ENCODE results near the gene SLC35B3. TPM values are rescaled to one million over a fixed set of nuclear protein-coding genes. Genes with fewer than 3 reads are reported as not detected.

Gene SLC35B3
- total RNA-seq, 1 donor from 2014 or later: 6.4 TPM

DNA sequence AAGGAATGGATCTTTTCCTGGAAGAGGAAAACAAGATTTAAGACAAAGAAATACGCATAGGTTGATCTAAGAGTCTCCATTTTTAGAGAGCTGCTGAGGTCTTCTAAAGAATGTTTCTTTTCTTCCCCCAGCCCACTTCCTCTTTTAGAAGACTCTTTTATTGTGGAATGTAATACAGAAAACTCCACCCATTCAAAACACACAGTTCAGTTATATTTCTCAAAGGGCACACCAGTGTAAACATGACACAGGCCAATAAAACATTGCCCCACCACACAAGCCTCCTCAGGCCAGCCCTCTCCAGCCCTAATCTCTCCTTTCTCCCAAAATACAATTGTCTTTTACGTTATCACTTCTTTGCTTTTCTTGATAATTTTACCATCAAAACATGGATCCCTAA, 42.8 kb downstream of the SLC35B3 start:
- no peaks in the 10 kb centered on the region for H3K4me1 ChIP-seq
- no peaks in the 10 kb centered on the region for H3K27me3 ChIP-seq
- H3K4me3 ChIP-seq: no peak overlapping the region
- no peak for TF ChIP-seq POLR2A (IDR thresholded peaks at IDR 0.05)
- TF ChIP-seq, protein P1, sequence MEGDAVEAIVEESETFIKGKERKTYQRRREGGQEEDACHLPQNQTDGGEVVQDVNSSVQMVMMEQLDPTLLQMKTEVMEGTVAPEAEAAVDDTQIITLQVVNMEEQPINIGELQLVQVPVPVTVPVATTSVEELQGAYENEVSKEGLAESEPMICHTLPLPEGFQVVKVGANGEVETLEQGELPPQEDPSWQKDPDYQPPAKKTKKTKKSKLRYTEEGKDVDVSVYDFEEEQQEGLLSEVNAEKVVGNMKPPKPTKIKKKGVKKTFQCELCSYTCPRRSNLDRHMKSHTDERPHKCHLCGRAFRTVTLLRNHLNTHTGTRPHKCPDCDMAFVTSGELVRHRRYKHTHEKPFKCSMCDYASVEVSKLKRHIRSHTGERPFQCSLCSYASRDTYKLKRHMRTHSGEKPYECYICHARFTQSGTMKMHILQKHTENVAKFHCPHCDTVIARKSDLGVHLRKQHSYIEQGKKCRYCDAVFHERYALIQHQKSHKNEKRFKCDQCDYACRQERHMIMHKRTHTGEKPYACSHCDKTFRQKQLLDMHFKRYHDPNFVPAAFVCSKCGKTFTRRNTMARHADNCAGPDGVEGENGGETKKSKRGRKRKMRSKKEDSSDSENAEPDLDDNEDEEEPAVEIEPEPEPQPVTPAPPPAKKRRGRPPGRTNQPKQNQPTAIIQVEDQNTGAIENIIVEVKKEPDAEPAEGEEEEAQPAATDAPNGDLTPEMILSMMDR (IDR thresholded peaks at IDR 0.05): no peak
- TF ChIP-seq POLR2AphosphoS5 (IDR thresholded peaks at IDR 0.05; ENCODE audit: insufficient read depth in 1 of 2, low read depth in 1 of 2): no peak
- no peak for DNase-seq (ENCODE audit: extremely low spot score in 2 of 2)
- no peaks in the 10 kb centered on the region for H3K9me3 ChIP-seq
- H3K27ac ChIP-seq: no peak overlapping the region
- intact Hi-C loops (cut with DNase I): no loop called here
- no peaks in the 10 kb centered on the region for H3K36me3 ChIP-seq

- Histone ChIP-seq H3K4me1 (no peaks in the 10 kb centered on the region), H3K36me3 (no peaks in the 10 kb centered on the region), H3K27me3 (no peaks in the 10 kb centered on the region), H3K4me3 (no peak overlapping the region), H3K9me3 (no peaks in the 10 kb centered on the region), H3K27ac (no peak overlapping the region)
- TF ChIP-seq, protein P1 (IDR thresholded peaks at IDR 0.05): no peak
- no peak for TF ChIP-seq POLR2A (IDR thresholded peaks at IDR 0.05)
- TF ChIP-seq POLR2AphosphoS5 (IDR thresholded peaks at IDR 0.05; ENCODE audit: insufficient read depth in 1 of 2, low read depth in 1 of 2): no peak
- intact Hi-C loops (cut with DNase I): no loop called here
- DNase-seq (ENCODE audit: extremely low spot score in 2 of 2): no peak
Measured at GRCh38 chr6:8391934-8392333, 43.4 kb downstream of the SLC35B3 start.

DNA sequence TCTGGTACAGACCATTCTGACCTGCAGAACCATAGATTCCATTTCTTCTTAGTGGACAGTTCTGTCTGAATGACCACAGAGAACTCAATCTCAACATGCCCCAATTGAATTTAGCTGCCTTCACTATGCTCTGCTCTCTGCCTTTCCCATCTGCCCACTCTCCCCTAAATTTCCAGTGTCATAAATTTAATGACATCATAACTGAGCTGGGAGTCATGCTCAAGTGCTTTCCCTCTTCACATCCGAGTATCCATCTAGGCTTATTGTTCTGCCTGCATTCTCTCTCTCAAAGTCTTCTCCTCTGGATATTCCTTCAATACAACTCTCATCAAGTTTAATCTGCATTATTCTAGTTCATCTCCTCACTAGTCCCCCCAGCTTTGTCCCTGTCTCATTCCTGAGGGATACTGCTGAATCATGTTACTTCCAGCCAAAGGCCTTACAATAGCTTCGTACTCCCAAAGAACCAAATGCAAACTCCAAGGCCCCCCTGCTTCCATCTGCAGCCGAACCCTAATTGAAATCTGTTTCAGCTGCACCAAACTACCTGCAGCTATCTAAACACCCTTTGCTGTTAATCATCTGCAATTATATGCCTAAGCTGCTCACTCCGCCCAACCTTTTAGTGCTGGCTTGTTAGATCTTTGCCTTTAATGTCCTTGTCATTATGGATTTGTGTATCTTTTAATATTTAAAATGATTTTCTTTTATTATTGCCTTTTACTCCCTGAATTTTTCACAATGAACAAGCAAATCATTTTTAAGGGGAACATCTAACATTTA, 46.1 kb downstream of the SLC35B3 start:
- intact Hi-C loops (cut with DNase I): no loop called here
- no peaks in the 10 kb centered on the region for H3K4me1 ChIP-seq
- TF ChIP-seq POLR2A (IDR thresholded peaks at IDR 0.05): no peak
- no peak for TF ChIP-seq POLR2AphosphoS5 (IDR thresholded peaks at IDR 0.05; ENCODE audit: insufficient read depth in 1 of 2, low read depth in 1 of 2)
- TF ChIP-seq, protein P1 (IDR thresholded peaks at IDR 0.05): no peak
- no peaks in the 10 kb centered on the region for H3K36me3 ChIP-seq
- no peak overlapping the region for H3K27ac ChIP-seq
- no peaks in the 10 kb centered on the region for H3K9me3 ChIP-seq
- no peak for DNase-seq (ENCODE audit: extremely low spot score in 2 of 2)
- H3K4me3 ChIP-seq: no peak overlapping the region
- no peaks in the 10 kb centered on the region for H3K27me3 ChIP-seq

DNA sequence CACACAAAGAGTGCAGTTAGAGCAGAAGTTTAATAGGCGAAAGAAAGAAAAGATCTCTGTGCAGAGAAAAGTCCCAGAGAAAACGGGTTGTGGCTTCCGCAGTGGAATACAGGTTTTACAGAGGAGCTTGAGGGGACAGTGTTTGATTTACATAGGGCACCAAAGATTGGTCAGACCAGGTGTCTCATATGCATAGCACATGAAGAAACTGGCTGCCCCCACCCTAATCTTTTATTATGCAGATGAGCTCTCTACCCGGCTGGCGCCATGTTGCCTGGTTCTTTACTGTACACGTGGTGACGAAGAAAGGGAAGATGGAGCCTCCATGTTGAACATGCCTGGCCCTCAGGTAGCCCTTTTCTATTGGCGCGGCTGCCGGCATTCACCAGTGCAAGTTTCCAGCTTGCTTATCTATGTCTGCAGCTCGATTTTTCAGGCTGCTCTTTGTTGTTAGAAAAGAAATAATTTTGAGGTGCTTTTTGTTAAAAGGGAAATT, 47.4 kb downstream of the SLC35B3 start:
- no peaks in the 10 kb centered on the region for H3K4me1 ChIP-seq
- no peak overlapping the region for H3K4me3 ChIP-seq
- no peaks in the 10 kb centered on the region for H3K36me3 ChIP-seq
- no peak for DNase-seq (ENCODE audit: extremely low spot score in 2 of 2)
- no peak overlapping the region for H3K27ac ChIP-seq
- H3K27me3 ChIP-seq: no peaks in the 10 kb centered on the region
- intact Hi-C loops (cut with DNase I): no loop called here
- TF ChIP-seq POLR2AphosphoS5 (IDR thresholded peaks at IDR 0.05; ENCODE audit: insufficient read depth in 1 of 2, low read depth in 1 of 2): no peak
- TF ChIP-seq, protein P1 (IDR thresholded peaks at IDR 0.05): no peak
- TF ChIP-seq POLR2A (IDR thresholded peaks at IDR 0.05): no peak
- H3K9me3 ChIP-seq: no peaks in the 10 kb centered on the region

DNA sequence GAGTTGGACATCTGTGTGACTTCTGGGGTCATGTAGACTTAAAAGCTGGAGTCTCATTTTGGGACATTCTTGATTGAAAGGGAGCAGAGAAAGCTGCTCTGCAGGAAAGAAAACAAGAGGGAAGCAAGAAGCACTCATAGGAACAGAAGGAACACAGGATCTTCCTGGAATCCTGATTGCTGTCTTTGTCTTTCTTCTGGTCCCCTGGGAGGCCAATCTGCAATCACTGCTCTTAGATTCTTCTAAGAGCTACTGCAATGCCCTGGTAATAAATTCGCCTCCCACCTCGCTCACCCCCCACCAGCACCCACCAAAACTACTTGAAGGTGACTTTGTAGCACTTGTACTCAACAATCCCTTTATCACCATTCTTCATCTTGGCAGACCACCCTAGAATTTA, 51.8 kb downstream of the SLC35B3 start:
- H3K9me3 ChIP-seq: no peaks in the 10 kb centered on the region
- H3K27ac ChIP-seq: no peak overlapping the region
- no peak overlapping the region for H3K4me3 ChIP-seq
- intact Hi-C loops (cut with DNase I): no loop called here
- H3K4me1 ChIP-seq: no peaks in the 10 kb centered on the region
- H3K36me3 ChIP-seq: no peaks in the 10 kb centered on the region
- DNase-seq (ENCODE audit: extremely low spot score in 2 of 2): no peak
- TF ChIP-seq, protein P1 (IDR thresholded peaks at IDR 0.05): no peak
- no peak for TF ChIP-seq POLR2AphosphoS5 (IDR thresholded peaks at IDR 0.05; ENCODE audit: insufficient read depth in 1 of 2, low read depth in 1 of 2)
- TF ChIP-seq POLR2A (IDR thresholded peaks at IDR 0.05): no peak
- H3K27me3 ChIP-seq: no peaks in the 10 kb centered on the region
